ENCODE data around the gene KCNK7.

DNA sequence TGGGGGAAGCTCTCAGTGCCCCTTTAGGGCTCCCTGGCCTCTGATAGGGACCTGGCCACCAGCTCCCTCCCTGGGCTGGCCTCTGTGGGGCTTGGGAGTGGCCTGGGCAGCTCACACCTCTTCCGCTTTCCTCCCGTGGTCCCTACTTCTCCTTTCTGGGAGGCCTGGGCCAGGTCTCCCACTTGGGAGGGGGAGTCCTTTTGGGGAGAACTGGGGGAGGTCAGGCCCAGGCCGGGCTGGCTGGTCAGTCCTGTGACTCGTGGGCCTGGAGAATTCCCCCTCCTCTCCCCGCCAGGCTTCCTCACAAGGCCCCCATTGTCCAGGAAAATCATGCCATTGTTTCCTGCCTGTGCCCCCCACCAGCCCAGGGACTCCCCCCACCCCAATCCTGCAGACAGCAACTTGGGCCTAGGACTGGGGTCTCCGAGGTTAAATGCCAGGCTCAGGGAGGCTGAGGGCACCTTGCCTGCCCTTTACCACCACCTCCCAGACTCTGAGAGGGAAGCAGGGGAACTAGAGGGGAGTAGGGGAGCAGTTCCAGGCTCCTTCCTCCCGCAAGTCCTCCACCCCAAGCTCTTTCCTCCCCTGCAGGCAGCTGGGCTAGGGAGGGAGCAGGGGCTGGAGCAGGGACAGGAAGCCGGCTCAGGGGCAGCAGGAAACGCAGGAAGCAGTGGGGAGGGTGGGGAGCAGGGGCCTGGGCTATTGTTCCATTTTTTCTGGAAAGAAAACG lies 15.6 kb upstream of the KCNK7 start:
- TF ChIP-seq, protein P1, sequence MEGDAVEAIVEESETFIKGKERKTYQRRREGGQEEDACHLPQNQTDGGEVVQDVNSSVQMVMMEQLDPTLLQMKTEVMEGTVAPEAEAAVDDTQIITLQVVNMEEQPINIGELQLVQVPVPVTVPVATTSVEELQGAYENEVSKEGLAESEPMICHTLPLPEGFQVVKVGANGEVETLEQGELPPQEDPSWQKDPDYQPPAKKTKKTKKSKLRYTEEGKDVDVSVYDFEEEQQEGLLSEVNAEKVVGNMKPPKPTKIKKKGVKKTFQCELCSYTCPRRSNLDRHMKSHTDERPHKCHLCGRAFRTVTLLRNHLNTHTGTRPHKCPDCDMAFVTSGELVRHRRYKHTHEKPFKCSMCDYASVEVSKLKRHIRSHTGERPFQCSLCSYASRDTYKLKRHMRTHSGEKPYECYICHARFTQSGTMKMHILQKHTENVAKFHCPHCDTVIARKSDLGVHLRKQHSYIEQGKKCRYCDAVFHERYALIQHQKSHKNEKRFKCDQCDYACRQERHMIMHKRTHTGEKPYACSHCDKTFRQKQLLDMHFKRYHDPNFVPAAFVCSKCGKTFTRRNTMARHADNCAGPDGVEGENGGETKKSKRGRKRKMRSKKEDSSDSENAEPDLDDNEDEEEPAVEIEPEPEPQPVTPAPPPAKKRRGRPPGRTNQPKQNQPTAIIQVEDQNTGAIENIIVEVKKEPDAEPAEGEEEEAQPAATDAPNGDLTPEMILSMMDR (IDR thresholded peaks at IDR 0.05; ENCODE audit: low read depth, low read length) = no peak
- no peak for TF ChIP-seq POLR2A (IDR thresholded peaks at IDR 0.05; ENCODE audit: extremely low read depth, insufficient read length)
- no peak for TF ChIP-seq MYC (IDR thresholded peaks at IDR 0.05; ENCODE audit: low read depth, low read length)

Measured in NB4 (cell line).